LNCaP clone FGC (cell line): ENCODE data around the gene MYCBPAP.

ENCODE experiments used
- DNase-seq: peaks from one replicate; pipeline ENCODE4 v3.0.0-alpha.2; 2011; ENCODE audit warnings: low read depth
- H3K4me3 ChIP-seq: 2 replicates; pipeline ENCODE4 v1.5.1; 2011; ENCODE audit warnings: mild to moderate bottlenecking, low read depth, low read length, control low read depth
- CTCF ChIP-seq: IDR thresholded peaks from 2 replicates; pipeline ENCODE4 v1.5.1; 2012; ENCODE audit warnings: mild to moderate bottlenecking; ENCODE audit not compliant: control insufficient read depth, insufficient read depth; ENCODE audit errors: extremely low read depth

Gene MYCBPAP

GRCh38 chr17:50541716-50542688, 33.8 kb downstream of the MYCBPAP start:
- H3K4me3 ChIP-seq = peak overlapping the region; percentile 57
- no peak for DNase-seq
- TF ChIP-seq CTCF = 0 out of 2 replicates have a peak, but pooled peaks have one; percentile 19

- peak; percentile 99 for DNase-seq
- peak overlapping the region; percentile 57 for H3K4me3 ChIP-seq
- TF ChIP-seq CTCF = no peak
These were observed 34.8 kb downstream of the MYCBPAP start for GRCh38 chr17:50542795-50543774.

- no peak overlapping the region for H3K4me3 ChIP-seq
These were observed 36.3 kb downstream of the MYCBPAP start for GRCh38 chr17:50544516-50544915.

GRCh38 chr17:50545311-50545710, 37.1 kb downstream of the MYCBPAP start:
- TF ChIP-seq CTCF = no peak
- no peak overlapping the region for H3K4me3 ChIP-seq
- DNase-seq = no peak

More at GRCh38 chr17:50544516-50544915, 36.3 kb downstream of the MYCBPAP start:
- DNase-seq = no peak
- no peak for TF ChIP-seq CTCF

GRCh38 chr17:50546701-50547034, 38.4 kb downstream of the MYCBPAP start:
- H3K4me3 ChIP-seq = peak overlapping the region; percentile 79
- no peak for TF ChIP-seq CTCF
- DNase-seq = no peak

GRCh38 chr17:50547035-50547735, 38.9 kb downstream of the MYCBPAP start, which contains the start of gene SPATA20:
TSS of gene SPATA20 (plus strand) at chr17:50547174. CDS start at chr17:50547209, 35 bp downstream.
- DNase-seq = peak; percentile 63
- peak within 1 kb of the TSS; percentile 79 for H3K4me3 ChIP-seq
- TF ChIP-seq CTCF = peak; percentile 94
